Fibroblast of pulmonary artery (primary cell): ENCODE measurements around the gene SLAIN1.

Experiments
- DNase-seq: peaks from one replicate; pipeline ENCODE4 v3.0.0-alpha.2; 2010; ENCODE audit warnings: low read depth
- H3K4me3 ChIP-seq: replicated peaks from 2 replicates; pipeline ENCODE4 v1.5.1; 2011; ENCODE audit warnings: low read depth, mild to moderate bottlenecking, control low read depth, low read length, moderate library complexity
- CTCF ChIP-seq: IDR thresholded peaks from 2 replicates; pipeline ENCODE4 v1.5.1; 2011; ENCODE audit warnings: mild to moderate bottlenecking, control low read depth, low read length, inconsistent platforms; ENCODE audit errors: missing control alignments

Gene SLAIN1

GRCh38 chr13:77725071-77725470 lies 27.6 kb downstream of the SLAIN1 start:
- TF ChIP-seq CTCF, result no peak
- DNase-seq, result no peak
- no peak overlapping the region for H3K4me3 ChIP-seq

GRCh38 chr13:77728265-77729125 lies 31.0 kb downstream of the SLAIN1 start:
- DNase-seq, result no peak
- TF ChIP-seq CTCF, result no peak
- no peak overlapping the region for H3K4me3 ChIP-seq

GRCh38 chr13:77729502-77730221 lies 32.2 kb downstream of the SLAIN1 start:
- H3K4me3 ChIP-seq, result no peak overlapping the region
- no peak for DNase-seq

GRCh38 chr13:77730572-77730971 lies 33.1 kb downstream of the SLAIN1 start:
- no peak overlapping the region for H3K4me3 ChIP-seq
- no peak for TF ChIP-seq CTCF
- no peak for DNase-seq

More at GRCh38 chr13:77729502-77730221, 32.2 kb downstream of the SLAIN1 start:
- TF ChIP-seq CTCF, result no peak

- TF ChIP-seq CTCF, result no peak
- H3K4me3 ChIP-seq, result no peak overlapping the region
- no peak for DNase-seq
These were observed 34.8 kb downstream of the SLAIN1 start for GRCh38 chr13:77732287-77732686.

GRCh38 chr13:77733674-77734073 lies 36.2 kb downstream of the SLAIN1 start:
- DNase-seq, result no peak
- no peak for TF ChIP-seq CTCF
- no peak overlapping the region for H3K4me3 ChIP-seq
